ENCODE results near the gene PAAF1. TPM values are rescaled to one million over a fixed set of nuclear protein-coding genes. Genes with fewer than 3 reads are reported as not detected.

The PAAF1 gene
- total RNA-seq, 1 donor from 2014 or later = 36.3 TPM

GRCh38 chr11:73851046-73851764 lies 25.6 kb upstream of the PAAF1 start:
- Histone ChIP-seq H3K9me3 (no peaks in the 10 kb centered on the region), H3K27ac (no peak overlapping the region), H3K36me3 (peaks cover 0 to 6% of the 10 kb centered on the region in 2 donors), H3K4me1 (no peaks in the 10 kb centered on the region), H3K4me3 (no peak overlapping the region), H3K27me3 (no peaks in the 10 kb centered on the region)
- DNase-seq (ENCODE audit: low spot score in 2 of 2) = no peak
- intact Hi-C loops (cut with DNase I) = no loop called here
- no peak for TF ChIP-seq CTCF (IDR thresholded peaks at IDR 0.05)

- intact Hi-C loops (cut with DNase I) = no loop called here
- no peak for TF ChIP-seq CTCF (IDR thresholded peaks at IDR 0.05)
- H3K36me3 ChIP-seq = no peaks in the 10 kb centered on the region
- no peaks in the 10 kb centered on the region for H3K9me3 ChIP-seq
- H3K4me1 ChIP-seq = no peaks in the 10 kb centered on the region
- no peaks in the 10 kb centered on the region for H3K27me3 ChIP-seq
- no peak overlapping the region for H3K4me3 ChIP-seq
- DNase-seq (ENCODE audit: low spot score in 2 of 2) = no peak
- no peak overlapping the region for H3K27ac ChIP-seq
These were observed 24.8 kb upstream of the PAAF1 start for GRCh38 chr11:73852049-73852448.

DNA sequence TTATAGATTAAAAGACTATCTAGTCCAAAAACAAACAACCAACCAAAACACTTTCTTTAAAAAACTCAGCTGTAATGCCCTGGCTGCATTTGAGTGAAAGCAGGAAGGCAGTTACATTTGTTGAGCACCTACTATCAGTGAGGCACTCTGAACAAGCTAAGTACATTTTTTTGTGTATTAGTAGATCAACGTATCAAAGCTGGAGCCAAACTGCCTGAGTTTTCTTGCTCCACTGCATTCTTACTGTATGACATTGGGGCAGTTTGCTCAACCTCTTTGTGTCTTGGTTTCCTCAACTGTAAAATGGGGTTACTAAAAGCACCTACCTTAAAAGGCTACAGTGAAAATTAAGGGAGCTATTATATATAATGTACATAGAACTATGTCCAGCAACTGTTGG lies 22.1 kb upstream of the PAAF1 start:
- Histone ChIP-seq H3K27ac (no peak overlapping the region), H3K9me3 (no peaks in the 10 kb centered on the region), H3K4me3 (no peak overlapping the region), H3K4me1 (no peaks in the 10 kb centered on the region), H3K27me3 (no peaks in the 10 kb centered on the region), H3K36me3 (peaks cover 2 to 5% of the 10 kb centered on the region in 2 donors)
- TF ChIP-seq CTCF (IDR thresholded peaks at IDR 0.05) = no peak
- intact Hi-C loops (cut with DNase I) = no loop called here
- DNase-seq (ENCODE audit: low spot score in 2 of 2) = no peak

- Histone ChIP-seq H3K27me3 (no peaks in the 10 kb centered on the region), H3K36me3 (peaks cover 9 to 17% of the 10 kb centered on the region in 2 donors), H3K4me3 (no peak overlapping the region), H3K27ac (no peak overlapping the region), H3K4me1 (no peaks in the 10 kb centered on the region), H3K9me3 (no peaks in the 10 kb centered on the region)
- no peak for TF ChIP-seq CTCF (IDR thresholded peaks at IDR 0.05)
- DNase-seq (ENCODE audit: low spot score in 2 of 2) = no peak
- intact Hi-C loops (cut with DNase I) = no loop called here
These were observed 20.7 kb upstream of the PAAF1 start for GRCh38 chr11:73856031-73856567.

DNA sequence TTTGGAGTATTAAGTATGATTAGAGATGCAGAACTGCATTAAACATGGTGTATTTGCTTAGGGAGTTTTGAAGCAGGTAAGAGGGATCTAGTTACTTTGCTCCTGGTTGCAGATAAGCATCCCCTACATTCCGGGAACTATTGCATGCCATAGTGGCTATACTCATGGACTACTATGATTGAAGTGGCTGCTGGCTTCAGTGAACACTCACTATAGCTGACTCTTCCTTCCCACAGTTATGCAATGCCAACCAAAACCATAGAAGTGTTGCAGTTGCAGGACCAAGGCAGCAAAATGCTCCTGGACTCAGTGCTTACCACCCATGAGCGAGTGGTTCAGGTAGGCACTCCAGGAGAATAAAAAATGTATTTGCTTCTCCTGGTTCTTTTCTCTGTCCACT lies 17.1 kb upstream of the PAAF1 start:
- Histone ChIP-seq H3K36me3 (peaks cover 24 to 42% of the 10 kb centered on the region in 2 donors), H3K4me1 (no peaks in the 10 kb centered on the region), H3K9me3 (no peaks in the 10 kb centered on the region), H3K27ac (no peak overlapping the region), H3K4me3 (no peak overlapping the region), H3K27me3 (no peaks in the 10 kb centered on the region)
- TF ChIP-seq CTCF (IDR thresholded peaks at IDR 0.05) = no peak
- DNase-seq (ENCODE audit: low spot score in 2 of 2) = no peak
- intact Hi-C loops (cut with DNase I) = no loop called here
